AG09309 (cell line): ENCODE measurements around the gene RPE.

Experiments used
- DNase-seq: peaks from one replicate; pipeline ENCODE4 v3.0.0-alpha.2; 2010; ENCODE audit warnings: low read depth
- H3K4me3 ChIP-seq: 2 replicates; pipeline ENCODE4 v1.5.1; 2011; ENCODE audit warnings: mild to moderate bottlenecking, low read depth, low read length, moderate library complexity; ENCODE audit not compliant: control insufficient read depth
- TF ChIP-seq, protein P1 (sequence below): IDR thresholded peaks from 2 replicates; pipeline ENCODE4 v1.5.1; 2011; ENCODE audit warnings: mild to moderate bottlenecking, low read depth, low read length, inconsistent platforms; ENCODE audit not compliant: insufficient read depth, control insufficient read depth; ENCODE audit errors: missing control alignments

The RPE gene

GRCh38 chr2:210002158-210003157 is at the start of gene RPE:
Gene RPE (plus strand): TSS chr2:210002638. CDS start chr2:210002662, 24 bp downstream.
- TF ChIP-seq, protein P1, sequence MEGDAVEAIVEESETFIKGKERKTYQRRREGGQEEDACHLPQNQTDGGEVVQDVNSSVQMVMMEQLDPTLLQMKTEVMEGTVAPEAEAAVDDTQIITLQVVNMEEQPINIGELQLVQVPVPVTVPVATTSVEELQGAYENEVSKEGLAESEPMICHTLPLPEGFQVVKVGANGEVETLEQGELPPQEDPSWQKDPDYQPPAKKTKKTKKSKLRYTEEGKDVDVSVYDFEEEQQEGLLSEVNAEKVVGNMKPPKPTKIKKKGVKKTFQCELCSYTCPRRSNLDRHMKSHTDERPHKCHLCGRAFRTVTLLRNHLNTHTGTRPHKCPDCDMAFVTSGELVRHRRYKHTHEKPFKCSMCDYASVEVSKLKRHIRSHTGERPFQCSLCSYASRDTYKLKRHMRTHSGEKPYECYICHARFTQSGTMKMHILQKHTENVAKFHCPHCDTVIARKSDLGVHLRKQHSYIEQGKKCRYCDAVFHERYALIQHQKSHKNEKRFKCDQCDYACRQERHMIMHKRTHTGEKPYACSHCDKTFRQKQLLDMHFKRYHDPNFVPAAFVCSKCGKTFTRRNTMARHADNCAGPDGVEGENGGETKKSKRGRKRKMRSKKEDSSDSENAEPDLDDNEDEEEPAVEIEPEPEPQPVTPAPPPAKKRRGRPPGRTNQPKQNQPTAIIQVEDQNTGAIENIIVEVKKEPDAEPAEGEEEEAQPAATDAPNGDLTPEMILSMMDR, result no peak
- DNase-seq, result peak; percentile 69
- H3K4me3 ChIP-seq, result peak within 1 kb of the TSS; percentile 94

GRCh38 chr2:209956271-209956670 is 46.2 kb upstream of the RPE start:
- DNase-seq, result no peak

GRCh38 chr2:209958016-209958415 is 44.4 kb upstream of the RPE start:
- TF ChIP-seq, protein P1, result no peak
- H3K4me3 ChIP-seq, result no peak overlapping the region
- DNase-seq, result no peak

More at GRCh38 chr2:209956271-209956670, 46.2 kb upstream of the RPE start:
- no peak overlapping the region for H3K4me3 ChIP-seq
- TF ChIP-seq, protein P1, result no peak

- no peak for DNase-seq
- H3K4me3 ChIP-seq, result no peak overlapping the region
- TF ChIP-seq, protein P1, result no peak
These were observed 42.4 kb upstream of the RPE start for GRCh38 chr2:209960045-209960444.

DNA sequence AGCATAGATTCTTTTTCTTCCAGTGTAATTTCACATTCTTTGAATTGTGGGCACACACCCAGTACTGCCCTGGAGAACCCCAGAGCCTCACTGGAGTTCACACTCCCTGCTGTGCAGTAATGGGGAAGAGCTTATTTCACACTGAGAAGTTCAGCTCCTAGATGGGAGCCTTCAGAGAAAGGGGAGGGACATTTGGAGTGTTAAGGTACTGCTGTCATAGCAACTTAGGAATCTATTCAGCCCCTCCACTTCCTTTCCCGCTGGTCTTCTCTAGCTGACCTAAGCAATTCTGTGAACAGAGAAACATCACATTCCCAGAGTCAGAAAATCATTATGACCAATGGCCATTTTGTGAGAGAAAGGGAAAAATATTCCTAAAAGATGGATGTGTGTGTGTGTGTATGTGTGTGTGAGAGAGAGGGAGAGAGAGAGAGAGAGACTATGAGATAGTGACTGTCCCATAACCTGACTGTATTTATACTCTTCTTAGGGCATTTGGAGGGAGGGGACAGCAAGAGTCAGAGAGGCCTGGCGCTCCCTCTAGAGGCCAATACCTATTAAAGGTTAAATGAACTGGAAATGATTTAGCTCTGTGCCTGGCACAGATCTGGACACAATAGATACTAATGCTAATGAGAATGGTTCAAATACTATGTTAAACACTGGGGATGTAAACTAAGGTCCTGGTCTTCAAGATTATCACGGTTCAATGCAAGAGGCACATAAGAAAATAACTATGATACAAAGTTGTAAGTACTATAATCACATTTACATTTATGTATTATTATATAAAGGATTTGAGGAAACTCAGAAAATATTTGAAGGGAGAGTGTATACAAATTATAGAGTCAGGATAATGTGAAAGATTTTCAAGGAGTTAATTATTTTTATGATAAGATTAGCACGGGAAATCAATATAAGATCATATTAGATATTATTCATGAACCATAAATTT is 41.5 kb upstream of the RPE start:
- no peak overlapping the region for H3K4me3 ChIP-seq
- TF ChIP-seq, protein P1, result peak; percentile 55

GRCh38 chr2:209965723-209966122 is 36.7 kb upstream of the RPE start:
- DNase-seq, result no peak
- H3K4me3 ChIP-seq, result no peak overlapping the region
- TF ChIP-seq, protein P1, result no peak

More for the DNA sequence above, 41.5 kb upstream of the RPE start:
- no peak for DNase-seq
